Ovary (tissue), 9 donors: ENCODE results near the gene CNNM3. TPM values are rescaled to one million over a fixed set of nuclear protein-coding genes. Genes with fewer than 3 reads are reported as not detected.

Source experiments
- DNase-seq, 5 donors: peaks; one replicate each; pipeline ENCODE4 v3.0.0-alpha.2; 2019 to 2020
- H3K27ac ChIP-seq, 2 donors: fragments of 200-600 bp; one replicate each; pipeline versions ENCODE4 v1.5.1 to v1.8.0; 2019 to 2022
- H3K27me3 ChIP-seq: fragments of 200-600 bp; one replicate; pipeline ENCODE4 v1.8.0; 2022
- H3K36me3 ChIP-seq: fragments of 200-600 bp; sonication (generic); one replicate; pipeline ENCODE4 v1.5.1; 2019
- H3K4me1 ChIP-seq: one replicate; pipeline ENCODE4 v1.8.1; 2013; ENCODE audit warnings: mild to moderate bottlenecking, moderate library complexity; ENCODE audit not compliant: insufficient read depth
- H3K4me3 ChIP-seq: fragments of 200-600 bp; sonication (generic); one replicate; pipeline ENCODE4 v1.5.1; 2017
- H3K9me3 ChIP-seq, 2 donors: fragments of 200-600 bp in 1 of 2; sonication (generic) in 1 of 2; one replicate each; pipeline versions ENCODE4 v1.5.1 to v1.8.1; 2013 to 2019; ENCODE audit warnings: mild to moderate bottlenecking in 1 of 2, moderate library complexity in 1 of 2
- CTCF ChIP-seq, 3 donors: fragments of 450-650 bp in 2 of 3; fragments of 200-600 bp in 1 of 3; IDR thresholded peaks; one replicate each; pipeline versions ENCODE4 v1.5.1 to v1.8.0; 2016 to 2022; ENCODE audit warnings: antibody characterized with exemption in 3 of 3, mild to moderate bottlenecking in 1 of 3
- EP300 ChIP-seq: sonication (generic); formaldehyde crosslinking; IDR thresholded peaks from one replicate; pipeline ENCODE4 v1.6.1; 2017; ENCODE audit warnings: antibody characterized with exemption
- POLR2A ChIP-seq: fragments of 450-650 bp; IDR thresholded peaks from one replicate; pipeline ENCODE4 v1.6.1; 2017; ENCODE audit warnings: antibody characterized with exemption, mild to moderate bottlenecking, moderate library complexity
- WGBS, 3 donors: extraction: QIAGEN DNeasy Blood & Tissue Kit in 1 of 3; methylation state at CpG; one replicate each; pipeline versions ENCODE4 v1.1.5 to v1.1.7; 2013 to 2017; 5-methylcytosine and 5-hydroxymethylcytosine counted together
- intact Hi-C, 4 donors: fragments of 100-400 bp; cut with DNase I; formaldehyde crosslinking; loops; one replicate each; pipeline versions ENCODE4 v1.11.0 to v1.15.1; 2022 to 2023
- polyA plus RNA-seq, 2 donors: library from polyadenylated mRNA; stranded (reverse); fragments of 200-250 nt in 1 of 2; fragments of 350-450 nt in 1 of 2; fragmentation: Illumina TruSeq in 1 of 2; extraction: RNeasy Lipid Tissue Mini Kit (QIAGEN cat#74804) in 1 of 2; gene quantifications; one replicate each; pipeline ENCODE4 v1.2.3, GENCODE V29; 2013 to 2014
- total RNA-seq, 7 donors: library from RNA; depleted of rRNA in 2 of 7; stranded (reverse); fragments of >200 nt in 2 of 7; fragmentation: NEBNext Ultra II Directional in 3 of 7; extraction: Animal tissue kit (Norgen Biotek cat#: 25700) in 3 of 7; gene quantifications; one replicate each; pipeline versions ENCODE4 v1.1.0 to v1.2.4, GENCODE V29; 2016 to 2023
- donor health status: DM: no; HTN: no; CAD: no; lungs with moderate emphysema.
- donor health status: DM: no; HTN: no; CAD: no.
- donor health status: Bipolar disorder and iron deficiency.
- donor health status: DM: yes; HTN: yes; CAD: no.
- donor health status: DM: no; HTN: no; CAD: no.
- donor health status: DM: yes; HTN: yes; CAD: no.

Gene CNNM3
- total and polyA plus RNA-seq, 9 donors = 13.0 to 23.1 (median 16.6) TPM

- intact Hi-C loops = no loop called here
- 94 to 97% (median 96%) methylated on average over 13 of the region's 13 CpGs for WGBS, 3 donors
- TF ChIP-seq POLR2A = no peak
- TF ChIP-seq CTCF (IDR thresholded peaks at IDR 0.05) = no peak
- TF ChIP-seq EP300 = no peak
Measured at GRCh38 chr2:96828874-96829273, 12.8 kb downstream of the CNNM3 start.

GRCh38 chr2:96830044-96830562 is 14.0 kb downstream of the CNNM3 start:
- no peak overlapping the region for H3K4me3 ChIP-seq
- WGBS, 3 donors = 37 to 46% (median 41%) methylated on average over 5 of the region's 5 CpGs

More at GRCh38 chr2:96828874-96829273, 12.8 kb downstream of the CNNM3 start:
- no peaks in the 10 kb centered on the region for H3K27me3 ChIP-seq
- no peaks in the 10 kb centered on the region for H3K36me3 ChIP-seq
- DNase-seq = no peak
- H3K27ac ChIP-seq = no peak overlapping the region
- H3K4me1 ChIP-seq = peaks cover 9% of the 10 kb centered on the region
- no peaks in the 10 kb centered on the region for H3K9me3 ChIP-seq
- H3K4me3 ChIP-seq = no peak overlapping the region

GRCh38 chr2:96831679-96832078 is 15.6 kb downstream of the CNNM3 start:
- H3K4me1 ChIP-seq = peaks cover 9% of the 10 kb centered on the region
- WGBS, 3 donors = 48 to 69% (median 61%) methylated on average over 10 of the region's 10 CpGs
- H3K27me3 ChIP-seq = no peaks in the 10 kb centered on the region
- H3K36me3 ChIP-seq = no peaks in the 10 kb centered on the region
- DNase-seq = no peak
- no peaks in the 10 kb centered on the region for H3K9me3 ChIP-seq
- intact Hi-C loops = no loop called here
- H3K27ac ChIP-seq = peak overlapping the region in 1 of 2 donors; percentile 57
- no peak for TF ChIP-seq EP300
- no peak for TF ChIP-seq CTCF (IDR thresholded peaks at IDR 0.05)
- TF ChIP-seq POLR2A = no peak
- H3K4me3 ChIP-seq = no peak overlapping the region

More at GRCh38 chr2:96830044-96830562, 14.0 kb downstream of the CNNM3 start:
- peaks cover 9% of the 10 kb centered on the region for H3K4me1 ChIP-seq
- no peak overlapping the region for H3K27ac ChIP-seq
- no peaks in the 10 kb centered on the region for H3K27me3 ChIP-seq
- no peaks in the 10 kb centered on the region for H3K36me3 ChIP-seq
- TF ChIP-seq CTCF (IDR thresholded peaks at IDR 0.05) (no peak), EP300 (no peak)
- intact Hi-C loops = no loop called here
- no peak for DNase-seq
- H3K9me3 ChIP-seq = no peaks in the 10 kb centered on the region

- Histone ChIP-seq H3K27ac (peak overlapping the region in 1 of 2 donors; percentile 57), H3K36me3 (no peaks in the 10 kb centered on the region), H3K4me1 (peaks cover 9% of the 10 kb centered on the region), H3K27me3 (no peaks in the 10 kb centered on the region), H3K9me3 (no peaks in the 10 kb centered on the region), H3K4me3 (no peak overlapping the region)
- TF ChIP-seq CTCF (IDR thresholded peaks at IDR 0.05) = no peak
- no peak for TF ChIP-seq EP300
- no peak for TF ChIP-seq POLR2A
- intact Hi-C loops = no loop called here
- no peak for DNase-seq
- 62 to 69% (median 68%) methylated on average over 9 to 11 of the region's 11 CpGs for WGBS, 3 donors
Measured at GRCh38 chr2:96832408-96832753, 16.3 kb downstream of the CNNM3 start.
